WTC11 (cell line): ENCODE data around the gene MYO15A. TPM values are rescaled to one million over a fixed set of nuclear protein-coding genes. Genes with fewer than 3 reads are reported as not detected.

ENCODE experiments used
- ATAC-seq: fragments of 200-7000 bp; cut with Tn5 transposase; 2 replicates; pipeline ENCODE4 v1.10.0; 2021; ENCODE audit warnings: mild to moderate bottlenecking, moderate library complexity
- CTCF ChIA-PET: fragments of 300-600 bp; sonication (Branson Sonifier 250); formaldehyde crosslinking; loops from one replicate; lab custom pipeline; 2021; ENCODE audit warnings: antibody characterized with exemption; lab: Charles Lee
- POLR2A ChIA-PET: fragments of 350-600 bp; sonication (Branson Sonifier 250); formaldehyde crosslinking; loops from one replicate; lab custom pipeline; 2021; ENCODE audit warnings: antibody characterized with exemption; lab: Charles Lee
- DNase-seq: peaks from one replicate; pipeline ENCODE4 v3.0.0; 2021; ENCODE audit warnings: low spot score
- H3K27ac Mint-ChIP-seq: 2 replicates; pipeline ENCODE4 v1.8.0; 2021; ENCODE audit warnings: mixed read lengths
- H3K27me3 Mint-ChIP-seq: 2 replicates; pipeline ENCODE4 v1.8.0; 2021; ENCODE audit warnings: low read depth, mild to moderate bottlenecking, moderate library complexity, mixed read lengths
- H3K36me3 Mint-ChIP-seq: 2 replicates; pipeline ENCODE4 v1.8.0; 2021; ENCODE audit warnings: mixed read lengths
- H3K4me1 Mint-ChIP-seq: 2 replicates; pipeline ENCODE4 v1.8.0; 2022; ENCODE audit warnings: mixed read lengths
- H3K4me3 Mint-ChIP-seq: 2 replicates; pipeline ENCODE4 v1.8.0; 2021; ENCODE audit warnings: mild to moderate bottlenecking, moderate library complexity, mixed read lengths
- H3K9me3 Mint-ChIP-seq: 2 replicates; pipeline ENCODE4 v1.8.0; 2021; ENCODE audit warnings: mixed read lengths
- FOXP1 ChIP-seq: sonication (generic); formaldehyde crosslinking; IDR thresholded peaks from 2 replicates; pipeline ENCODE4 v1.8.0; 2022; ENCODE audit warnings: missing genetic modification reagents, mild to moderate bottlenecking, moderate library complexity, borderline replicate concordance
- GABPB1 ChIP-seq: sonication (generic); formaldehyde crosslinking; IDR thresholded peaks from 2 replicates; pipeline ENCODE4 v1.8.1; 2023; ENCODE audit warnings: mild to moderate bottlenecking, missing genetic modification reagents
- JAZF1 ChIP-seq: fragments of 250-450 bp; sonication (Bioruptor Pico); IDR thresholded peaks from 2 replicates; pipeline ENCODE4 v1.9.0; 2021; ENCODE audit warnings: moderate library complexity, mild to moderate bottlenecking, inconsistent platforms
- NR2C2 ChIP-seq: sonication (generic); formaldehyde crosslinking; IDR thresholded peaks from 2 replicates; pipeline ENCODE4 v1.8.0; 2022; ENCODE audit warnings: mild to moderate bottlenecking, missing genetic modification reagents
- PRRX2 ChIP-seq: fragments of 250-450 bp; sonication (Bioruptor Pico); IDR thresholded peaks from 2 replicates; pipeline ENCODE4 v1.8.0; 2021; ENCODE audit warnings: mild to moderate bottlenecking
- TP53 ChIP-seq: sonication (generic); formaldehyde crosslinking; IDR thresholded peaks from 2 replicates; pipeline ENCODE4 v1.8.1; 2023; ENCODE audit warnings: mild to moderate bottlenecking, missing genetic modification reagents
- ZNF317 ChIP-seq: sonication (generic); formaldehyde crosslinking; IDR thresholded peaks from 2 replicates; pipeline ENCODE4 v1.8.1; 2023; ENCODE audit warnings: low read depth, mild to moderate bottlenecking, moderate library complexity, missing genetic modification reagents, borderline replicate concordance
- total RNA-seq: library from RNA; stranded (reverse); gene quantifications from 3 replicates; pipeline ENCODE4 v1.2.3, GENCODE V29; 2021
- TF ChIP-seq, protein P1 (sequence below): sonication (generic); formaldehyde crosslinking; IDR thresholded peaks from 2 replicates; pipeline ENCODE4 v1.8.1; 2023; ENCODE audit warnings: mild to moderate bottlenecking, missing genetic modification reagents, borderline replicate concordance
- TF ChIP-seq, protein P2 (sequence below): sonication (generic); formaldehyde crosslinking; IDR thresholded peaks from 2 replicates; pipeline ENCODE4 v1.8.1; 2022; ENCODE audit warnings: mild to moderate bottlenecking, moderate library complexity, missing genetic modification reagents
- TF ChIP-seq, protein P3 (sequence below): sonication (generic); formaldehyde crosslinking; IDR thresholded peaks from 2 replicates; pipeline ENCODE4 v1.8.1; 2023; ENCODE audit warnings: mild to moderate bottlenecking, moderate library complexity, missing genetic modification reagents
- TF ChIP-seq, protein P4 (sequence below): sonication (generic); formaldehyde crosslinking; IDR thresholded peaks from 2 replicates; pipeline ENCODE4 v1.8.1; 2023; ENCODE audit warnings: mild to moderate bottlenecking, missing genetic modification reagents, moderate library complexity
- TF ChIP-seq, protein P5 (sequence below): fragments of 200-600 bp; IDR thresholded peaks from 2 replicates; pipeline ENCODE4 v1.8.0; 2022; ENCODE audit warnings: antibody characterized with exemption
- TF ChIP-seq, protein P6 (sequence below): sonication (generic); formaldehyde crosslinking; IDR thresholded peaks from 2 replicates; pipeline ENCODE4 v1.8.0; 2022; ENCODE audit warnings: missing genetic modification reagents
- TF ChIP-seq, protein P7 (sequence below): sonication (generic); formaldehyde crosslinking; IDR thresholded peaks from 2 replicates; pipeline ENCODE4 v1.8.0; 2022; ENCODE audit warnings: mild to moderate bottlenecking, missing genetic modification reagents
- TF ChIP-seq, protein P8 (sequence below): fragments of 250-450 bp; sonication (Bioruptor Pico); IDR thresholded peaks from 2 replicates; pipeline ENCODE4 v1.9.0; 2021; ENCODE audit warnings: moderate library complexity, mild to moderate bottlenecking, inconsistent platforms, borderline replicate concordance

MYO15A gene
- total RNA-seq, 1 experiment from 2014 or later: 2.6 TPM

DNA sequence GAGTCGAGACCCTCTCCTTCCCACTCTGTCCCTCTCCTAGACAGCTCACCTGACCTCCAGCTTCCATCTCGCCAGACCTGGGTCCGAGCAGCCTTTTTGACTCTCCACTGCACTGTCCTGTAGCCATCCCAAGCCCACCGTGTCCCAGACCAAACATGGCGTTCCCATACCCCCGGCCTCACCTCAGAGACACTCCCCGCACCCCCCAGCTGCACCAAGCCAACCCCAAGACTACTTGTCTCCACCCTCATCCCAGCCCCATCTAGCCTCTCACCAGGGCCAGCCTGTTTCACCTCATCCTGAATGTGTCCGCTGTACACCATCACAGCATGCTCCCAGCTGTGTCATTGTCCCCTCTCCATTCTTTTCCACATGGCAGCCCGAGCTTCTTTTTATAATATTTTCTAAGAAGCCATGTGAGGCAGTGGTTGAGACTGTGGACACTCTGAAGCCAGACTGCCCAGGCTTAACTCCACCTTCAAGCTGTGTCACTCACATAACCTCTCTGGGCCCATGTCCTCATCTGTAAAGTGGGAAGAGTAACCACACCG lies 1.5 kb downstream of the MYO15A start:
- TF ChIP-seq, protein P1, sequence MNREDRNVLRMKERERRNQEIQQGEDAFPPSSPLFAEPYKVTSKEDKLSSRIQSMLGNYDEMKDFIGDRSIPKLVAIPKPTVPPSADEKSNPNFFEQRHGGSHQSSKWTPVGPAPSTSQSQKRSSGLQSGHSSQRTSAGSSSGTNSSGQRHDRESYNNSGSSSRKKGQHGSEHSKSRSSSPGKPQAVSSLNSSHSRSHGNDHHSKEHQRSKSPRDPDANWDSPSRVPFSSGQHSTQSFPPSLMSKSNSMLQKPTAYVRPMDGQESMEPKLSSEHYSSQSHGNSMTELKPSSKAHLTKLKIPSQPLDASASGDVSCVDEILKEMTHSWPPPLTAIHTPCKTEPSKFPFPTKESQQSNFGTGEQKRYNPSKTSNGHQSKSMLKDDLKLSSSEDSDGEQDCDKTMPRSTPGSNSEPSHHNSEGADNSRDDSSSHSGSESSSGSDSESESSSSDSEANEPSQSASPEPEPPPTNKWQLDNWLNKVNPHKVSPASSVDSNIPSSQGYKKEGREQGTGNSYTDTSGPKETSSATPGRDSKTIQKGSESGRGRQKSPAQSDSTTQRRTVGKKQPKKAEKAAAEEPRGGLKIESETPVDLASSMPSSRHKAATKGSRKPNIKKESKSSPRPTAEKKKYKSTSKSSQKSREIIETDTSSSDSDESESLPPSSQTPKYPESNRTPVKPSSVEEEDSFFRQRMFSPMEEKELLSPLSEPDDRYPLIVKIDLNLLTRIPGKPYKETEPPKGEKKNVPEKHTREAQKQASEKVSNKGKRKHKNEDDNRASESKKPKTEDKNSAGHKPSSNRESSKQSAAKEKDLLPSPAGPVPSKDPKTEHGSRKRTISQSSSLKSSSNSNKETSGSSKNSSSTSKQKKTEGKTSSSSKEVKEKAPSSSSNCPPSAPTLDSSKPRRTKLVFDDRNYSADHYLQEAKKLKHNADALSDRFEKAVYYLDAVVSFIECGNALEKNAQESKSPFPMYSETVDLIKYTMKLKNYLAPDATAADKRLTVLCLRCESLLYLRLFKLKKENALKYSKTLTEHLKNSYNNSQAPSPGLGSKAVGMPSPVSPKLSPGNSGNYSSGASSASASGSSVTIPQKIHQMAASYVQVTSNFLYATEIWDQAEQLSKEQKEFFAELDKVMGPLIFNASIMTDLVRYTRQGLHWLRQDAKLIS (CRISPR knock-in tag): no peak
- TF ChIP-seq, protein P2, sequence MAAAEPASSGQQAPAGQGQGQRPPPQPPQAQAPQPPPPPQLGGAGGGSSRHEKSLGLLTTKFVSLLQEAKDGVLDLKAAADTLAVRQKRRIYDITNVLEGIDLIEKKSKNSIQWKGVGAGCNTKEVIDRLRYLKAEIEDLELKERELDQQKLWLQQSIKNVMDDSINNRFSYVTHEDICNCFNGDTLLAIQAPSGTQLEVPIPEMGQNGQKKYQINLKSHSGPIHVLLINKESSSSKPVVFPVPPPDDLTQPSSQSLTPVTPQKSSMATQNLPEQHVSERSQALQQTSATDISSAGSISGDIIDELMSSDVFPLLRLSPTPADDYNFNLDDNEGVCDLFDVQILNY (CRISPR knock-in tag): no peak
- TF ChIP-seq PRRX2 (CRISPR knock-in tag) (no peak), GABPB1 (CRISPR knock-in tag) (no peak), TP53 (no peak), ZNF317 (CRISPR knock-in tag) (no peak), NR2C2 (CRISPR knock-in tag) (no peak), FOXP1 (CRISPR knock-in tag) (no peak)
- TF ChIP-seq, protein P3, sequence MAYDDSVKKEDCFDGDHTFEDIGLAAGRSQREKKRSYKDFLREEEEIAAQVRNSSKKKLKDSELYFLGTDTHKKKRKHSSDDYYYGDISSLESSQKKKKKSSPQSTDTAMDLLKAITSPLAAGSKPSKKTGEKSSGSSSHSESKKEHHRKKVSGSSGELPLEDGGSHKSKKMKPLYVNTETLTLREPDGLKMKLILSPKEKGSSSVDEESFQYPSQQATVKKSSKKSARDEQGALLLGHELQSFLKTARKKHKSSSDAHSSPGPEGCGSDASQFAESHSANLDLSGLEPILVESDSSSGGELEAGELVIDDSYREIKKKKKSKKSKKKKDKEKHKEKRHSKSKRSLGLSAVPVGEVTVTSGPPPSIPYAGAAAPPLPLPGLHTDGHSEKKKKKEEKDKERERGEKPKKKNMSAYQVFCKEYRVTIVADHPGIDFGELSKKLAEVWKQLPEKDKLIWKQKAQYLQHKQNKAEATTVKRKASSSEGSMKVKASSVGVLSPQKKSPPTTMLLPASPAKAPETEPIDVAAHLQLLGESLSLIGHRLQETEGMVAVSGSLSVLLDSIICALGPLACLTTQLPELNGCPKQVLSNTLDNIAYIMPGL (CRISPR knock-in tag): no peak
- TF ChIP-seq, protein P4, sequence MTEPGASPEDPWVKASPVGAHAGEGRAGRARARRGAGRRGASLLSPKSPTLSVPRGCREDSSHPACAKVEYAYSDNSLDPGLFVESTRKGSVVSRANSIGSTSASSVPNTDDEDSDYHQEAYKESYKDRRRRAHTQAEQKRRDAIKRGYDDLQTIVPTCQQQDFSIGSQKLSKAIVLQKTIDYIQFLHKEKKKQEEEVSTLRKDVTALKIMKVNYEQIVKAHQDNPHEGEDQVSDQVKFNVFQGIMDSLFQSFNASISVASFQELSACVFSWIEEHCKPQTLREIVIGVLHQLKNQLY (CRISPR knock-in tag): no peak
- TF ChIP-seq, protein P5, sequence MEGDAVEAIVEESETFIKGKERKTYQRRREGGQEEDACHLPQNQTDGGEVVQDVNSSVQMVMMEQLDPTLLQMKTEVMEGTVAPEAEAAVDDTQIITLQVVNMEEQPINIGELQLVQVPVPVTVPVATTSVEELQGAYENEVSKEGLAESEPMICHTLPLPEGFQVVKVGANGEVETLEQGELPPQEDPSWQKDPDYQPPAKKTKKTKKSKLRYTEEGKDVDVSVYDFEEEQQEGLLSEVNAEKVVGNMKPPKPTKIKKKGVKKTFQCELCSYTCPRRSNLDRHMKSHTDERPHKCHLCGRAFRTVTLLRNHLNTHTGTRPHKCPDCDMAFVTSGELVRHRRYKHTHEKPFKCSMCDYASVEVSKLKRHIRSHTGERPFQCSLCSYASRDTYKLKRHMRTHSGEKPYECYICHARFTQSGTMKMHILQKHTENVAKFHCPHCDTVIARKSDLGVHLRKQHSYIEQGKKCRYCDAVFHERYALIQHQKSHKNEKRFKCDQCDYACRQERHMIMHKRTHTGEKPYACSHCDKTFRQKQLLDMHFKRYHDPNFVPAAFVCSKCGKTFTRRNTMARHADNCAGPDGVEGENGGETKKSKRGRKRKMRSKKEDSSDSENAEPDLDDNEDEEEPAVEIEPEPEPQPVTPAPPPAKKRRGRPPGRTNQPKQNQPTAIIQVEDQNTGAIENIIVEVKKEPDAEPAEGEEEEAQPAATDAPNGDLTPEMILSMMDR: no peak
- TF ChIP-seq, all 79 proteins: peak for 0
- ChIA-PET CTCF (interaction anchor here (1.1 kb wide), 2 partner anchors 16 to 33 kb away, joined by 3 read pairs; no protein-coding TSS in a partner anchor), POLR2A (no interaction called here)
- H3K4me1 Mint-ChIP-seq: peaks cover 7% of the 10 kb centered on the region
- no peak overlapping the region for H3K4me3 Mint-ChIP-seq
- H3K27me3 Mint-ChIP-seq: no peaks in the 10 kb centered on the region
- H3K9me3 Mint-ChIP-seq: no peaks in the 10 kb centered on the region
- no peak for DNase-seq
- H3K27ac Mint-ChIP-seq: peak overlapping the region; percentile 57
- ATAC-seq: no peak
- H3K36me3 Mint-ChIP-seq: peaks cover 3% of the 10 kb centered on the region; the same call in 1 of the 2 replicates

DNA sequence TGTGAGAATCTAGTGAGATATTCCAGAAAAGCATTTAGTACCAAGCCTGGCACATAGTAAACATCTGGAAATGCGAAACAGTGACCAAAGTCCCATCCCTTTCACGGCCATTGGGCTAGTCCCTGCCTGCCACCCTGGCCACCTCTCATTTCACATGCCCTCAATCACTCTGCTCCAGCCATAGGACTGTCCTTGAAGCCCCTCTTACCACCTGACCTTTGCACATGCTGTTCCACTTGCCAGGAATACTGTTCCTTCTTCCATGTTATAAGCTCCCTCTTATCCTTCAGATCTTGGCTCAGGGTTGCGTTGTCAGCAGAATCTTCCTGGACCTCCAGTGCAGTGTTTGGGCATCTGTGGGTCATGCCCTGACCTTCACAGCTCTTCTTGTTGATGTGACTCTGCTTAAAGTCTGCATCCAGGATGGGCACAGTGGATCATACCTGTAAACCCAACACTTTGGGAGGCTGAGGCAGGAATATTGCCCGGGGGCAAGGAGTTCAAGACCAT lies 2.1 kb downstream of the MYO15A start:
- TF ChIP-seq, protein P6, sequence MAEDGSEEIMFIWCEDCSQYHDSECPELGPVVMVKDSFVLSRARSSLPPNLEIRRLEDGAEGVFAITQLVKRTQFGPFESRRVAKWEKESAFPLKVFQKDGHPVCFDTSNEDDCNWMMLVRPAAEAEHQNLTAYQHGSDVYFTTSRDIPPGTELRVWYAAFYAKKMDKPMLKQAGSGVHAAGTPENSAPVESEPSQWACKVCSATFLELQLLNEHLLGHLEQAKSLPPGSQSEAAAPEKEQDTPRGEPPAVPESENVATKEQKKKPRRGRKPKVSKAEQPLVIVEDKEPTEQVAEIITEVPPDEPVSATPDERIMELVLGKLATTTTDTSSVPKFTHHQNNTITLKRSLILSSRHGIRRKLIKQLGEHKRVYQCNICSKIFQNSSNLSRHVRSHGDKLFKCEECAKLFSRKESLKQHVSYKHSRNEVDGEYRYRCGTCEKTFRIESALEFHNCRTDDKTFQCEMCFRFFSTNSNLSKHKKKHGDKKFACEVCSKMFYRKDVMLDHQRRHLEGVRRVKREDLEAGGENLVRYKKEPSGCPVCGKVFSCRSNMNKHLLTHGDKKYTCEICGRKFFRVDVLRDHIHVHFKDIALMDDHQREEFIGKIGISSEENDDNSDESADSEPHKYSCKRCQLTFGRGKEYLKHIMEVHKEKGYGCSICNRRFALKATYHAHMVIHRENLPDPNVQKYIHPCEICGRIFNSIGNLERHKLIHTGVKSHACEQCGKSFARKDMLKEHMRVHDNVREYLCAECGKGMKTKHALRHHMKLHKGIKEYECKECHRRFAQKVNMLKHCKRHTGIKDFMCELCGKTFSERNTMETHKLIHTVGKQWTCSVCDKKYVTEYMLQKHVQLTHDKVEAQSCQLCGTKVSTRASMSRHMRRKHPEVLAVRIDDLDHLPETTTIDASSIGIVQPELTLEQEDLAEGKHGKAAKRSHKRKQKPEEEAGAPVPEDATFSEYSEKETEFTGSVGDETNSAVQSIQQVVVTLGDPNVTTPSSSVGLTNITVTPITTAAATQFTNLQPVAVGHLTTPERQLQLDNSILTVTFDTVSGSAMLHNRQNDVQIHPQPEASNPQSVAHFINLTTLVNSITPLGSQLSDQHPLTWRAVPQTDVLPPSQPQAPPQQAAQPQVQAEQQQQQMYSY: no peak
- TF ChIP-seq, protein P7, sequence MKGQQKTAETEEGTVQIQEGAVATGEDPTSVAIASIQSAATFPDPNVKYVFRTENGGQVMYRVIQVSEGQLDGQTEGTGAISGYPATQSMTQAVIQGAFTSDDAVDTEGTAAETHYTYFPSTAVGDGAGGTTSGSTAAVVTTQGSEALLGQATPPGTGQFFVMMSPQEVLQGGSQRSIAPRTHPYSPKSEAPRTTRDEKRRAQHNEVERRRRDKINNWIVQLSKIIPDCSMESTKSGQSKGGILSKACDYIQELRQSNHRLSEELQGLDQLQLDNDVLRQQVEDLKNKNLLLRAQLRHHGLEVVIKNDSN (CRISPR knock-in tag): no peak
- TF ChIP-seq, protein P8, sequence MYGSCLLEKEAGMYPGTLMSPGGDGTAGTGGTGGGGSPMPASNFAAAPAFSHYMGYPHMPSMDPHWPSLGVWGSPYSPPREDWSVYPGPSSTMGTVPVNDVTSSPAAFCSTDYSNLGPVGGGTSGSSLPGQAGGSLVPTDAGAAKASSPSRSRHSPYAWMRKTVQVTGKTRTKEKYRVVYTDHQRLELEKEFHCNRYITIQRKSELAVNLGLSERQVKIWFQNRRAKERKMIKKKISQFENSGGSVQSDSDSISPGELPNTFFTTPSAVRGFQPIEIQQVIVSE (CRISPR knock-in tag): no peak
- TF ChIP-seq JAZF1 (CRISPR knock-in tag) (no peak), NR2C2 (CRISPR knock-in tag) (no peak)
- ChIA-PET POLR2A (no interaction called here), CTCF (no interaction called here)
- Mint-ChIP-seq H3K27me3 (no peaks in the 10 kb centered on the region), H3K4me1 (peaks cover 7% of the 10 kb centered on the region), H3K27ac (no peak overlapping the region; the same call in 1 of the 2 replicates), H3K4me3 (no peak overlapping the region), H3K36me3 (peaks cover 3% of the 10 kb centered on the region; the same call in 1 of the 2 replicates), H3K9me3 (no peaks in the 10 kb centered on the region)
- ATAC-seq: no peak
- no peak for DNase-seq
